ENCODE data around the gene ZNF280A. TPM values are rescaled to one million over a fixed set of nuclear protein-coding genes. Genes with fewer than 3 reads are reported as not detected.

Gene ZNF280A
- total RNA-seq, 1 donor from 2014 or later, result 0.09 TPM

- TF ChIP-seq, protein P1, sequence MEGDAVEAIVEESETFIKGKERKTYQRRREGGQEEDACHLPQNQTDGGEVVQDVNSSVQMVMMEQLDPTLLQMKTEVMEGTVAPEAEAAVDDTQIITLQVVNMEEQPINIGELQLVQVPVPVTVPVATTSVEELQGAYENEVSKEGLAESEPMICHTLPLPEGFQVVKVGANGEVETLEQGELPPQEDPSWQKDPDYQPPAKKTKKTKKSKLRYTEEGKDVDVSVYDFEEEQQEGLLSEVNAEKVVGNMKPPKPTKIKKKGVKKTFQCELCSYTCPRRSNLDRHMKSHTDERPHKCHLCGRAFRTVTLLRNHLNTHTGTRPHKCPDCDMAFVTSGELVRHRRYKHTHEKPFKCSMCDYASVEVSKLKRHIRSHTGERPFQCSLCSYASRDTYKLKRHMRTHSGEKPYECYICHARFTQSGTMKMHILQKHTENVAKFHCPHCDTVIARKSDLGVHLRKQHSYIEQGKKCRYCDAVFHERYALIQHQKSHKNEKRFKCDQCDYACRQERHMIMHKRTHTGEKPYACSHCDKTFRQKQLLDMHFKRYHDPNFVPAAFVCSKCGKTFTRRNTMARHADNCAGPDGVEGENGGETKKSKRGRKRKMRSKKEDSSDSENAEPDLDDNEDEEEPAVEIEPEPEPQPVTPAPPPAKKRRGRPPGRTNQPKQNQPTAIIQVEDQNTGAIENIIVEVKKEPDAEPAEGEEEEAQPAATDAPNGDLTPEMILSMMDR (IDR thresholded peaks at IDR 0.05; ENCODE audit: insufficient read depth, low read depth, low read length), result no peak
- TF ChIP-seq EZH2 (IDR thresholded peaks at IDR 0.05; ENCODE audit: insufficient read depth, low read length), result no peak
- Histone ChIP-seq H3K4me1 (ENCODE audit: insufficient read depth, low read length) (no peaks in the 10 kb centered on the region), H3K79me2 (ENCODE audit: insufficient read depth, low read length) (no peaks in the 10 kb centered on the region), H3K36me3 (ENCODE audit: insufficient read depth, low read length) (no peaks in the 10 kb centered on the region), H2AFZ (ENCODE audit: low read depth, low read length) (no peak overlapping the region), H3K27ac (ENCODE audit: low read depth, low read length) (no peak overlapping the region), H3K9ac (ENCODE audit: low read length) (no peak overlapping the region), H3K9me3 (ENCODE audit: insufficient read depth, low read depth, low read length) (no peaks in the 10 kb centered on the region), H3K4me2 (ENCODE audit: low read length) (no peak overlapping the region), H3K4me3 (ENCODE audit: insufficient read depth, low read depth, low read length) (no peak overlapping the region), H3K27me3 (ENCODE audit: insufficient read depth, low read length) (no peaks in the 10 kb centered on the region), H4K20me1 (ENCODE audit: insufficient read depth, low read length) (no peaks in the 10 kb centered on the region)
- Mint-ChIP-seq H3K4me3 (ENCODE audit: unreplicated experiment) (no peak overlapping the region), H3K4me1 (ENCODE audit: low read depth, unreplicated experiment) (peaks cover 2% of the 10 kb centered on the region), H3K27me3 (ENCODE audit: low read depth, unreplicated experiment) (peaks cover 71% of the 10 kb centered on the region), H3K9me3 (ENCODE audit: unreplicated experiment) (no peaks in the 10 kb centered on the region), H3K36me3 (ENCODE audit: low read depth, unreplicated experiment) (no peaks in the 10 kb centered on the region), H3K27ac (ENCODE audit: unreplicated experiment) (no peak overlapping the region)
- DNase-seq (ENCODE audit: low read depth) (no peak), FAIRE-seq (no peak)
These were observed 30.8 kb upstream of the ZNF280A start for GRCh38 chr22:22550789-22551434.

GRCh38 chr22:22548910-22549309 lies 28.8 kb upstream of the ZNF280A start:
- Mint-ChIP-seq H3K27me3 (ENCODE audit: low read depth, unreplicated experiment) (peaks cover 64% of the 10 kb centered on the region), H3K9me3 (ENCODE audit: unreplicated experiment) (no peaks in the 10 kb centered on the region), H3K27ac (ENCODE audit: unreplicated experiment) (no peak overlapping the region), H3K36me3 (ENCODE audit: low read depth, unreplicated experiment) (no peaks in the 10 kb centered on the region), H3K4me3 (ENCODE audit: unreplicated experiment) (no peak overlapping the region), H3K4me1 (ENCODE audit: low read depth, unreplicated experiment) (peaks cover 2% of the 10 kb centered on the region)
- DNase-seq (ENCODE audit: low read depth) (no peak), FAIRE-seq (no peak)
- no peaks in the 10 kb centered on the region for H3K4me1 ChIP-seq (ENCODE audit: insufficient read depth, low read length)
- no peaks in the 10 kb centered on the region for H3K27me3 ChIP-seq (ENCODE audit: insufficient read depth, low read length)
- no peak overlapping the region for H3K4me3 ChIP-seq (ENCODE audit: insufficient read depth, low read depth, low read length)
- no peaks in the 10 kb centered on the region for H3K9me3 ChIP-seq (ENCODE audit: insufficient read depth, low read depth, low read length)
- no peak overlapping the region for H3K9ac ChIP-seq (ENCODE audit: low read length)
- H3K27ac ChIP-seq (ENCODE audit: low read depth, low read length), result no peak overlapping the region
- TF ChIP-seq EZH2 (IDR thresholded peaks at IDR 0.05; ENCODE audit: insufficient read depth, low read length), result no peak
- TF ChIP-seq, protein P1 (IDR thresholded peaks at IDR 0.05; ENCODE audit: insufficient read depth, low read depth, low read length), result no peak
- H3K36me3 ChIP-seq (ENCODE audit: insufficient read depth, low read length), result no peaks in the 10 kb centered on the region
- H3K79me2 ChIP-seq (ENCODE audit: insufficient read depth, low read length), result no peaks in the 10 kb centered on the region
- H4K20me1 ChIP-seq (ENCODE audit: insufficient read depth, low read length), result no peaks in the 10 kb centered on the region
- no peak overlapping the region for H2AFZ ChIP-seq (ENCODE audit: low read depth, low read length)
- H3K4me2 ChIP-seq (ENCODE audit: low read length), result no peak overlapping the region

GRCh38 chr22:22548317-22548716 lies 28.2 kb upstream of the ZNF280A start:
- H2AFZ ChIP-seq (ENCODE audit: low read depth, low read length), result no peak overlapping the region
- Mint-ChIP-seq H3K36me3 (ENCODE audit: low read depth, unreplicated experiment) (no peaks in the 10 kb centered on the region), H3K4me3 (ENCODE audit: unreplicated experiment) (no peak overlapping the region), H3K27ac (ENCODE audit: unreplicated experiment) (no peak overlapping the region), H3K4me1 (ENCODE audit: low read depth, unreplicated experiment) (peaks cover 1% of the 10 kb centered on the region), H3K9me3 (ENCODE audit: unreplicated experiment) (no peaks in the 10 kb centered on the region), H3K27me3 (ENCODE audit: low read depth, unreplicated experiment) (peaks cover 62% of the 10 kb centered on the region)
- H3K36me3 ChIP-seq (ENCODE audit: insufficient read depth, low read length), result no peaks in the 10 kb centered on the region
- H3K27ac ChIP-seq (ENCODE audit: low read depth, low read length), result no peak overlapping the region
- H4K20me1 ChIP-seq (ENCODE audit: insufficient read depth, low read length), result no peaks in the 10 kb centered on the region
- no peak for TF ChIP-seq EZH2 (IDR thresholded peaks at IDR 0.05; ENCODE audit: insufficient read depth, low read length)
- TF ChIP-seq, protein P1 (IDR thresholded peaks at IDR 0.05; ENCODE audit: insufficient read depth, low read depth, low read length), result no peak
- no peaks in the 10 kb centered on the region for H3K27me3 ChIP-seq (ENCODE audit: insufficient read depth, low read length)
- no peaks in the 10 kb centered on the region for H3K9me3 ChIP-seq (ENCODE audit: insufficient read depth, low read depth, low read length)
- no peaks in the 10 kb centered on the region for H3K79me2 ChIP-seq (ENCODE audit: insufficient read depth, low read length)
- H3K4me2 ChIP-seq (ENCODE audit: low read length), result no peak overlapping the region
- no peaks in the 10 kb centered on the region for H3K4me1 ChIP-seq (ENCODE audit: insufficient read depth, low read length)
- FAIRE-seq (no peak), DNase-seq (ENCODE audit: low read depth) (no peak)
- no peak overlapping the region for H3K4me3 ChIP-seq (ENCODE audit: insufficient read depth, low read depth, low read length)
- H3K9ac ChIP-seq (ENCODE audit: low read length), result no peak overlapping the region
